Inflammatory macrophage (primary cell): ENCODE data around the gene NINJ1.

Experiments
- DNase-seq, 2 donors: peaks; one replicate each; pipeline ENCODE4 v3.0.0-alpha.2; 2020 to 2022

NINJ1 gene

GRCh38 chr9:93086447-93087224 is 47.4 kb downstream of the NINJ1 start:
- DNase-seq, result no peak

- no peak for DNase-seq
Observed at GRCh38 chr9:93085676-93086075, 48.4 kb downstream of the NINJ1 start.

- DNase-seq, result no peak
Observed at GRCh38 chr9:93084471-93084881, 49.6 kb downstream of the NINJ1 start.

GRCh38 chr9:93083592-93084470 is 50.2 kb downstream of the NINJ1 start:
- peak; percentile 58 to 91 for DNase-seq

GRCh38 chr9:93082841-93083411 is 51.1 kb downstream of the NINJ1 start:
- DNase-seq, result no peak

GRCh38 chr9:93081931-93082330 is 52.1 kb downstream of the NINJ1 start:
- DNase-seq, result peak; percentile 25 to 59

- DNase-seq, result peak in 1 of 2 donors; percentile 32
Observed at GRCh38 chr9:93081081-93081529, 52.9 kb downstream of the NINJ1 start.

GRCh38 chr9:93080406-93080805 is 53.6 kb downstream of the NINJ1 start:
- no peak for DNase-seq

GRCh38 chr9:93079371-93079770 is 54.7 kb downstream of the NINJ1 start:
- no peak for DNase-seq

GRCh38 chr9:93077811-93078210 is 56.2 kb downstream of the NINJ1 start:
- DNase-seq, result no peak

GRCh38 chr9:93077367-93077766 is 56.7 kb downstream of the NINJ1 start:
- DNase-seq, result no peak

- DNase-seq, result no peak
Observed at GRCh38 chr9:93076792-93077128, 57.3 kb downstream of the NINJ1 start.

GRCh38 chr9:93076101-93076791 is 57.8 kb downstream of the NINJ1 start:
- no peak for DNase-seq

GRCh38 chr9:93072383-93072795 is 61.7 kb downstream of the NINJ1 start:
- DNase-seq, result no peak
